Lung microvascular endothelial cell (primary cell): ENCODE data around the gene SCGB1C1. TPM values are rescaled to one million over a fixed set of nuclear protein-coding genes. Genes with fewer than 3 reads are reported as not detected.
"Not testable (repeated sequence)": the region's sequence is repeated elsewhere in the genome, so short reads cannot be mapped to it uniquely, and the experiment has no call there.

Experiments used
- DNase-seq, 2 donors: peaks; one replicate each; pipeline versions ENCODE4 v3.0.0 to v3.0.0-alpha.2; 2010; ENCODE audit warnings: low read depth in 2 of 2
- total RNA-seq: library from RNA; depleted of rRNA; stranded (reverse); fragments of >200 nt; gene quantifications from 2 replicates; pipeline ENCODE4 v1.2.1, GENCODE V29; 2014

Gene SCGB1C1
- total RNA-seq, 1 donor from 2014 or later = not detected

GRCh38 chr11:218815-219593 is 26.1 kb downstream of the SCGB1C1 start:
- no peak for DNase-seq

DNA sequence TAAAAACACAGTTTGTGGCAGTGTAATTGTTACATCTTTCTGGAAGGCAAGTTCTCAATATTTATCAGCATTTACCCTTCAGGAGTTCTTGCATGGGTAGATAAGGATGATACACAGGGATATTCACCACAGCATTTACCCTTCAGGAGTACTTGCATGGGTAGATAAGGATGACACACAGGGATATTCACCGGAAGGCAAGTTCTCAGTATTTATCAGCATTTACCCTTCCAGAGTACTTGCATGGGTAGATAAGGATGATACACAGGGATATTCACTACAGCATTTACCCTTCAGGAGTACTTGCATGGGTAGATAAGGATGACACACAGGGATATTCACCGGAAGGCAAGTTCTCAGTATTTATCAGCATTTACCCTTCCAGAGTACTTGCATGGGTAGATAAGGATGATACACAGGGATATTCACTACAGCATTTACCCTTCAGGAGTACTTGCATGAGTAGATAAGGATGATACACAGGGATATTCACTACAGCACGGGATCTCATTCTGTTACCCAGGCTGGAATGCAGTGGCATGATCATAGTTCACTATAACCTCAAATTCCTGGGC is 27.9 kb downstream of the SCGB1C1 start:
- DNase-seq = not testable (repeated sequence)

- DNase-seq = no peak
Measured at GRCh38 chr11:221539-221938, 28.7 kb downstream of the SCGB1C1 start.

GRCh38 chr11:221998-222789 is 29.3 kb downstream of the SCGB1C1 start:
- DNase-seq = no peak

- no peak for DNase-seq
Measured at GRCh38 chr11:223026-223789, 30.3 kb downstream of the SCGB1C1 start.

- DNase-seq = no peak
Measured at GRCh38 chr11:223884-224283, 31.0 kb downstream of the SCGB1C1 start.

GRCh38 chr11:224424-224823 is 31.5 kb downstream of the SCGB1C1 start:
- DNase-seq = no peak

DNA sequence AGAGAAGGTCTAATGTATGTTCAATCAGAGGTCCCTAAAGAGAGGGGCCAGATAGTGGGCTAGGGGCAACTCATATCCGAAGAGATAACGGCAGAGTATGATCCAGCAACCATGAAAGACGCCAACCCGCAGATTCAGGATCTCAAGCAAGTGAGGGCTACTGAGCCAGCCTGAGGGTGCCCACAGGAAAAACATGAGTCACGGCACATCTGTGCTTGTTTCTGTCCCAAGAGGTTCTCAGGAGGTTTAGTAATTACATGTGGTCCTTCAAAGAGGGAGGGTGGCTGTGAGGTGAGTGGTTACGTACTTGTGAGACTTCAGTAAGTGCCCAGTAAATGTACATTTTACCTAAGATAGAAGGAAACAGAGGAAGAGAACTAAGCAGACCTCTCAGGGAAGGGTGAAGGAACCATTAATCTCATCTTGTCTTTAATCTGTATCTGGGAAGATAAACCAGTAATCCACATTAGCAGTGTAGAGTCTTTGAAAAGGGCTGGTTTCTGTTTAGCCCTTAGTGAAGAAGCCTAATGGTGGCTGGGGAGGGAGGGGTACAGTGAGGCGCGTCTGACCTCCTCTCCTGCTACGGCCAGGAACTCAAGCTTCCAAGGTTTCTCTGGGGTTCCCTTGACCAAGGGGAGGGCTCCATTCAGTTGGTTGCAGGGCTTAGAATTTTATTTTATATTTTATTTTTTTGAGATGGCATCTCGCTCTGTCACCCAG is 33.0 kb downstream of the SCGB1C1 start:
- peak in 1 of 2 donors; percentile 69 for DNase-seq

GRCh38 chr11:227824-228379 is 35.0 kb downstream of the SCGB1C1 start:
- DNase-seq = no peak

DNA sequence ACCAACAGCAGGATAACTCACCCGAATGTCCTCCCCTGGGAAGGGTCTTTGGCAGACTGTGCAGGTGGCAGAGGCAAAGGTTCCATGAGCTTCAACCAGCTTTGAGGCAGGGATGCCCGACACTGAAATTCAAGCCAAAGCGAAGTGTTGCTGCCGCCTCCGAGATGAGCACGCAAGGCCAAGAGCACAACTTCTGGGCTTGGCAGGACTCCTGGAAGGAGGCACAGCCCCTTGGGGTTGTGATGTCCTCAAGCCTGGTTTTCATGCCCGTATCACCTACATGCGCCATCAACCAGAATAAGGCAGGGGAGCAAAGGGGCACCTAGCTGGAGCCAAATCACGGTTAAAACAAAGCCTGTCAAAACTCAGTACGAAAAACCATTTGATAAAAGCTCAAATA is 37.6 kb downstream of the SCGB1C1 start:
- DNase-seq = no peak

DNA sequence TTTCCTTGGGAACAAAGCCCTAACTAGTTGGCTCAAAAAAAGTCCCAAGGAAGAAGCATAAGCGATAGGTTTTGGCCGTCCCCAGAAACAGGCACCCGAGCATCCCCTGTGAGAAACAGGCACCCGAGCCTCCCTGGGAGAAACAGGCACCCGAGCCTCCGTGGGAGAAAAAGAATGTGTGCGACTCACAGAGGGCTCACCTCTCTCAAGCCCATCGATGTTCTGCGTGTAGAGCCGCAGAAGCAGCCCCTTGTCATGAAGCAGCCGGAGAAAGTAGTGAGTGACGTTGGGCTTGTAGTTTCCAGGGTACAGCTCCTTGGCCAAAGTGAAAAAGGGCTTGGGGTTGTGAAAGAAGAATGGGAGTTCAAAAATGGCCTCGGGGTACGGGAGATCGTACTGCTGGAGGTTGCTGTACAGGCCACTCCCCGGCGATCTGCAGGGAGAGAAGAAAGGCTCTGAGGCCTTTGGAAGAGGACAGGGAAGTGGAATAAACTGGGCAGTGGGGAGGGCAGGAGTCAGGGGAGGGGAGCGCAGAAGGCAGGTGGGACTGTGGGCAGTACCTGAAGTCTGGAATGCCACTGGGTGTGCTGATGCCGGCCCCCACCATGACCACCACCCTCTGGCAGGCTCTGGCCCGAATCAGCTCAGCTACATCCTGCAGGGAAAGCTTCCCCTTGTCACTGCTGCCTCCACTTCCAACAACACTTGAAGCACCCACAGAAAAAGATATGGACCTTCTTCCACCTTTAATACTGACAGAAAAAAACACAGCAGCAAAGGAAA is 40.1 kb downstream of the SCGB1C1 start:
- DNase-seq = no peak

DNA sequence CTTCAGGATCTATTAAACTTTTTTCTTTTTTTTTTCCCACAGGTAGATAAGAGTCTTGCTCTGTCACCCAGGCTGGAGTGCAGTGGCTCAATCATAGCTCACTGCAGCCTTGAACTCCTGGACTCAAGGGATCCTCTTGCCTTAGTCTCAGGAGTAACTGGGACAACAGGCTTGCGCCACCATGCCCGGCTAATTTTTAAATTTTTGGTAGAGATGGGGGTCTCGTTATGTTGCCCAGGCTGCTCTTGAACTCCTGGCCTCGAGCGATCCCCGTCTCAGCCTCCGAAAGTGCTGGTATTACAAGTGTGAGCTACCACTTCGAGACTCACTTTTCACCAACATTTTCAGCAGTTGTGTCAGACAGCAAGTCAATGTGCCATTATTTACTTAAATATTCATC is 42.3 kb downstream of the SCGB1C1 start:
- no peak for DNase-seq

DNA sequence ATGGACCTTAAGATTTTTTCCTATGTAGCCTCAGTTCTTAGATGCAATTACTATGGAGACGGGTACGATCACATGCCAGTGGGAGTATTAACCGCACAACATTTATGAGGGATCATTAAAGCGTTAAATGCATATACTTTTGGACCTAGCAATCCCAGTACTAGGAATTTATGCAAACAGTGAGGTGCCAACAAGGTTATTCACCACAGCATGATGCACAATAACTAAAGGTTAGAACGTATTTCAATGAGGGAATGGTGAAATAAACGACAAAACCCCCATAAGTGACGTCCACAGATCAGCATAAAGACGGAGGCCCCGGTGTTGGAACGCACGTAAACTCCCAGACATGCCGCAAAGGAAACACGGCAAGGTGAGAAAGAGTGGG is 42.7 kb downstream of the SCGB1C1 start:
- DNase-seq = peak; percentile 34

GRCh38 chr11:235997-236773 is 43.3 kb downstream of the SCGB1C1 start, which contains the start of gene SIRT3:
TSS of gene SIRT3 (minus strand) at chr11:236342. CDS start at chr11:236328, 14 bp downstream.
- peak; percentile 68 to 75 for DNase-seq

DNA sequence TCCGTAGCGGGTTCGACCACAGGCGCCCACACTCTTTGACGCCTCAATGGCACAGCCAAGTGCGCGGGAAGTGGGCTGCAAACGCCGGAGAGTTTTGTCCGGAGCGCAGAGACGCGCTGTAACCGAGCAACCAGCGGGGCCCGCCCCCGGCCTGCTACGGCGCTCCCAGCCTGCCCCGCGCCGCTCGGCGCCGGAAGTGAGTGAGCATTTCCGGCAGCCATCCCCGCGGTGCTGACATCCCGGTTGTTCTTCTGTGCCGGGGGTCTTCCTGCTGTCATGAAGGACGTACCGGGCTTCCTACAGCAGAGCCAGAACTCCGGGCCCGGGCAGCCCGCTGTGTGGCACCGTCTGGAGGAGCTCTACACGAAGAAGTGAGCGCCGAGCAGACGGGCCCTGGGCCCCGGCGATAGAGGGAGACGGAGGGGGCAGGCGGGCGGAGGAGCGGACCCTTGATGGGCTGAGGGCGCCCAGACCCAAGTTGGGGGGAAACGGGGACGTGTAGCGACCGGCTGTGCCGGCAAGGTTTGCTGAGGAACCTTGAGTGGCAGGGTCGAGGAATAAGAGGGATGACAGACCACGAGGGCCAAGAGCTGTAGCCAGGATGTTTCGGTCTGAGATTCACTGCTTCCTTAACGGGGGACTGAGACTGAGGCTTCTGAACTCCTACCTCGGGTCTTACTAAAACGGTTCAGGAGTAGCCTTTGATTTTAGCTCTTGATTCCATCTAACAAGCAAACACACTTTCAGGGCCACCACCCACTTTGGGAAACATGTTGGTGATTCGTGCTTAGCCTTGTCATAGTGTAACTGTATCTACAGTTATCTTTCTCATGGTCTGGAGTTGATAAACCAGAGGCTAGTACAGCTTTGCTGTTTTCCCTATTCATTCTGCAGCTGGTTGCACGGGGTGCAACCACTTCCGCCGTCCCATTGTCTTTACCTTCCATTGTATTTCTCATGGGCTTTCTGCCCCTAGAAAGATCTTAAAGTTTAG is 44.2 kb downstream of the SCGB1C1 start, which contains the start of gene PSMD13:
Gene PSMD13 (plus strand): TSS at position 203 of the 994 bp plus-strand sequence. CDS start 74 bp downstream, at position 277.
- peak; percentile 91 to 93 for DNase-seq

GRCh38 chr11:238346-238745 is 45.5 kb downstream of the SCGB1C1 start:
- not testable (repeated sequence) for DNase-seq

DNA sequence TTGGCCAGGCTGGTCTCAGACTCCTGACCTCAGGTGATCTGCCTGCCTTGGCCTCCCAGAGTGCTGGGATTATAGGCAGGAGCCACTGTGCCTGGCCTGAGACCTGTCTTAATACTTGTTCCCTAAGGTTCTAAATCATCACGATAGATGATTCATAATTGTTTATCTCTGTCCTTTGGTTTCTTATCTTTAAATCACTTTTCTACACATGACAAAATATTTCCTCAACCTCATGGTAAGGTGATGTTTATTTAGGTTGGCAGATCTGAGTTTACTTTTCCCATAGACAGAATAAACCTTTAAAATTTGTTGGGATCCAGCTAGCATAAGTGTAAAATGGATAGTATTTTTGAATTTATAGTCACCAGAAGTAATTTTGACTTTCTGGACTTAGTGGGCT is 47.4 kb downstream of the SCGB1C1 start:
- DNase-seq = peak in 1 of 2 donors; percentile 11

- DNase-seq = no peak
Measured at GRCh38 chr11:241634-242033, 48.8 kb downstream of the SCGB1C1 start.
